ENCODE measurements around the gene POLA1.

DNA sequence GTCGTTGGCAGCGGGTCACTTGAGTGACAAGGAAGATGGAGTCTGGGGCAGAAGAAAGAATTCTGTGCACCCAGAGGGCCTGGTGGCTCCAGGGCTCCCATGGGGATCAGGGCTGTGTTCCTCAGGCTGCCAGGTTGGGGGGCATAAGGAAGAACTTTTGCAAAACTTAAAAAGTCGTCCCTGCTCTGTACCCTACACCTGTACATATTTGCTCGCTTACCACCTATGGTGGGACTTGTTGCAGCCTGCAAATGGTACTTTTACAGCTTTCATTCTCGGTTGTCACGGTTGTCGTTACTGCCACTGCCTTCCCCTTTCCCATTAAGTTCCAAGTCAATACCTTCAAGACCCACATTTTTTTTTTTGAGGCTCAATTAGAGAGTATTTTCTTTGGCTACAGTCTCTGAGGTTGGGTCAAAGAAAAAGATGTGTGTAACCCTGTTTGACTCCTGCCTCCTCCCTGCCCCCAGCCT, 312.9 kb downstream of the POLA1 start:
- TF ChIP-seq, protein P1, sequence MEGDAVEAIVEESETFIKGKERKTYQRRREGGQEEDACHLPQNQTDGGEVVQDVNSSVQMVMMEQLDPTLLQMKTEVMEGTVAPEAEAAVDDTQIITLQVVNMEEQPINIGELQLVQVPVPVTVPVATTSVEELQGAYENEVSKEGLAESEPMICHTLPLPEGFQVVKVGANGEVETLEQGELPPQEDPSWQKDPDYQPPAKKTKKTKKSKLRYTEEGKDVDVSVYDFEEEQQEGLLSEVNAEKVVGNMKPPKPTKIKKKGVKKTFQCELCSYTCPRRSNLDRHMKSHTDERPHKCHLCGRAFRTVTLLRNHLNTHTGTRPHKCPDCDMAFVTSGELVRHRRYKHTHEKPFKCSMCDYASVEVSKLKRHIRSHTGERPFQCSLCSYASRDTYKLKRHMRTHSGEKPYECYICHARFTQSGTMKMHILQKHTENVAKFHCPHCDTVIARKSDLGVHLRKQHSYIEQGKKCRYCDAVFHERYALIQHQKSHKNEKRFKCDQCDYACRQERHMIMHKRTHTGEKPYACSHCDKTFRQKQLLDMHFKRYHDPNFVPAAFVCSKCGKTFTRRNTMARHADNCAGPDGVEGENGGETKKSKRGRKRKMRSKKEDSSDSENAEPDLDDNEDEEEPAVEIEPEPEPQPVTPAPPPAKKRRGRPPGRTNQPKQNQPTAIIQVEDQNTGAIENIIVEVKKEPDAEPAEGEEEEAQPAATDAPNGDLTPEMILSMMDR (IDR thresholded peaks at IDR 0.05): no peak
- TF ChIP-seq POLR2AphosphoS5 (IDR thresholded peaks at IDR 0.05) (no peak), EP300 (IDR thresholded peaks at IDR 0.05) (no peak)
